PC-9 (cell line): Measurements from ENCODE around the gene HPN. TPM values are rescaled to one million over a fixed set of nuclear protein-coding genes. Genes with fewer than 3 reads are reported as not detected.

Experiments used
- BruUV-seq: library from RNA; stranded (reverse); fragments of 400-500 nt; replicated peaks from 2 replicates; lab custom pipeline; 2021; lab: Mats Ljungman, UMichigan
- CTCF ChIA-PET: fragments of 300-600 bp; sonication (Branson Sonifier 250); formaldehyde crosslinking; loops from one replicate; lab custom pipeline; 2022; ENCODE audit warnings: antibody characterized with exemption; lab: Charles Lee
- POLR2A ChIA-PET: fragments of 300-600 bp; sonication (Branson Sonifier 250); formaldehyde crosslinking; loops from one replicate; lab custom pipeline; 2022; ENCODE audit warnings: antibody characterized with exemption; ENCODE audit not compliant: unreplicated experiment; lab: Charles Lee
- DNase-seq, 2 experiments: peaks; one replicate each; pipeline versions ENCODE4 v3.0.0 to v3.0.0-alpha.2; 2015 to 2022; ENCODE audit warnings: mixed read lengths in 1 of 2
- H2AFZ ChIP-seq: fragments of 200-600 bp; sonication (generic); 2 replicates; pipeline ENCODE4 v1.8.1; 2017; ENCODE audit warnings: antibody characterized with exemption
- H3F3A ChIP-seq: fragments of 200-600 bp; sonication (generic); 2 replicates; pipeline ENCODE4 v1.8.1; 2017; ENCODE audit warnings: antibody characterized with exemption, mild to moderate bottlenecking, low read depth; ENCODE audit not compliant: insufficient read depth
- H3K27ac ChIP-seq: fragments of 200-600 bp; sonication (generic); 2 replicates; pipeline ENCODE4 v1.6.1; 2016; ENCODE audit warnings: mixed run types
- H3K27me3 ChIP-seq: fragments of 200-600 bp; sonication (generic); 2 replicates; pipeline ENCODE4 v1.6.1; 2016; ENCODE audit warnings: low read depth, mixed run types; ENCODE audit not compliant: insufficient read depth
- H3K36me3 ChIP-seq: fragments of 200-600 bp; sonication (generic); 2 replicates; pipeline ENCODE4 v1.6.1; 2016; ENCODE audit warnings: low read depth, mixed run types
- H3K4me1 ChIP-seq: fragments of 200-600 bp; sonication (generic); replicated peaks from 2 replicates; pipeline ENCODE4 v1.6.1; 2016; ENCODE audit warnings: mixed run types; ENCODE audit not compliant: insufficient read depth
- H3K4me2 ChIP-seq: fragments of 200-600 bp; sonication (generic); 2 replicates; pipeline ENCODE4 v1.6.1; 2017; ENCODE audit warnings: mixed run types
- H3K4me3 ChIP-seq: fragments of 200-600 bp; sonication (generic); 2 replicates; pipeline ENCODE4 v1.6.1; 2016; ENCODE audit warnings: mixed run types
- H3K79me2 ChIP-seq: fragments of 200-600 bp; sonication (generic); 2 replicates; pipeline ENCODE4 v1.6.1; 2017; ENCODE audit warnings: low read depth, mixed run types
- H3K9me2 ChIP-seq: fragments of 200-600 bp; sonication (generic); 2 replicates; pipeline ENCODE4 v1.8.1; 2017; ENCODE audit warnings: mild to moderate bottlenecking; ENCODE audit not compliant: insufficient read depth
- H3K9me3 ChIP-seq: fragments of 200-600 bp; sonication (generic); 2 replicates; pipeline ENCODE4 v1.8.1; 2016; ENCODE audit warnings: low read depth; ENCODE audit not compliant: insufficient read depth
- H4K20me1 ChIP-seq: fragments of 200-600 bp; sonication (generic); 2 replicates; pipeline ENCODE4 v1.8.1; 2017; ENCODE audit not compliant: insufficient read depth
- EZH2 ChIP-seq: fragments of 200-600 bp; sonication (generic); IDR thresholded peaks from 2 replicates; pipeline ENCODE4 v1.8.0; 2017; ENCODE audit warnings: antibody characterized with exemption, low read depth
- intact Hi-C: fragments of 100-400 bp; cut with micrococcal nuclease; formaldehyde crosslinking; loops from one replicate; pipeline ENCODE4 v1.10.0; 2022; ENCODE audit not compliant: unreplicated experiment
- total RNA-seq: library from RNA; stranded (reverse); gene quantifications from 2 replicates; pipeline ENCODE4 v1.2.3, GENCODE V29; 2021
- TF ChIP-seq, protein P1 (sequence below): fragments of 200-600 bp; sonication (generic); conservative IDR thresholded peaks from 2 replicates; pipeline ENCODE4 v1.6.1; 2017; ENCODE audit warnings: mixed run types, antibody characterized with exemption, mild to moderate bottlenecking, moderate library complexity

The HPN gene
- total RNA-seq, 1 experiment from 2014 or later = 12.3 TPM

DNA sequence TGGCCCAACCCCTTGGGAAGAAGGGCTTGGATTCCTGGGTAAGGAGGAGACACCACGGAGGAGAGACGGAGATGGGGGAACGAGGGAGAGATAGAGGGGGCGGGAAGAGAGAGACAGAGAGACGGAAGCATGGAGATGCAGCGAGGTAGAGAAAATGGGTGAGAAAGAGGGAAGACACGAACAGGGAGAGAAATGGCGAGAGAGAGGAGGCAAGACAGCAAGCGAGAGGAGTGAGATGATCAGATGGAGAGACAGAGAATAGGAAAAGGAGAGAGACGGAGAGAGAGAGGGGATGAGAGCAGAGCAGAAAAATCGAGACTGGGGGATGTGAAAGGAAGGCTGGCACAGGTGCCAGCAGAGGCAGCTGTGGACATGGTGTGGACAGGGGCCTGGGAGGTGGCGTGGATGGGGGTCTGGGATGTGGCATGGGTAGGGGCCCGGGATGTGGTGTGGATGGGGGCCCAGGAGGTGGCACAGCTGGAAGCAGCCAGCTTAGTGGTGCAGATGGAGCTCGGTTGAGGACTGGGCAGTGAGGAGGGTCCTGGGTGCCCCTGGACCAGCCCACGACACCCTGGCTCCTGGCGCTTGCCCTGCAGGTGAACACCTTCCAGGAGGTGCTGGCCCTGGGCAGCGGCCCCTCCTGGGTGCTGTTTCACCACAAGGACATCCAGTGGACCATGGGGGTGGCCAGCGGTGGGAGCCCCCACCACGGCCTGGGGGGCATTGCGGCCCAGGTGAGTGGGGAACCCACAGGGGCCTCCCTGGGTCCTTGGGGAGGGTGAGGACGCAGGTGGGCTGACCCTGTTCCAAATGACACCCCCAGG, 33.9 kb downstream of the HPN start:
- TF ChIP-seq, protein P1, sequence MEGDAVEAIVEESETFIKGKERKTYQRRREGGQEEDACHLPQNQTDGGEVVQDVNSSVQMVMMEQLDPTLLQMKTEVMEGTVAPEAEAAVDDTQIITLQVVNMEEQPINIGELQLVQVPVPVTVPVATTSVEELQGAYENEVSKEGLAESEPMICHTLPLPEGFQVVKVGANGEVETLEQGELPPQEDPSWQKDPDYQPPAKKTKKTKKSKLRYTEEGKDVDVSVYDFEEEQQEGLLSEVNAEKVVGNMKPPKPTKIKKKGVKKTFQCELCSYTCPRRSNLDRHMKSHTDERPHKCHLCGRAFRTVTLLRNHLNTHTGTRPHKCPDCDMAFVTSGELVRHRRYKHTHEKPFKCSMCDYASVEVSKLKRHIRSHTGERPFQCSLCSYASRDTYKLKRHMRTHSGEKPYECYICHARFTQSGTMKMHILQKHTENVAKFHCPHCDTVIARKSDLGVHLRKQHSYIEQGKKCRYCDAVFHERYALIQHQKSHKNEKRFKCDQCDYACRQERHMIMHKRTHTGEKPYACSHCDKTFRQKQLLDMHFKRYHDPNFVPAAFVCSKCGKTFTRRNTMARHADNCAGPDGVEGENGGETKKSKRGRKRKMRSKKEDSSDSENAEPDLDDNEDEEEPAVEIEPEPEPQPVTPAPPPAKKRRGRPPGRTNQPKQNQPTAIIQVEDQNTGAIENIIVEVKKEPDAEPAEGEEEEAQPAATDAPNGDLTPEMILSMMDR = no peak
- TF ChIP-seq EZH2 = no peak
- no peaks in the 10 kb centered on the region for H3K4me1 ChIP-seq
- CTCF ChIA-PET = no interaction called here
- intact Hi-C loops = no loop called here
- H4K20me1 ChIP-seq = no peaks in the 10 kb centered on the region
- H3K79me2 ChIP-seq = no peaks in the 10 kb centered on the region
- no peak for DNase-seq
- H3K27me3 ChIP-seq = peaks cover 5% of the 10 kb centered on the region; the same call in 1 of the 2 replicates
- H3K4me2 ChIP-seq = no peak overlapping the region
- H2AFZ ChIP-seq = no peak overlapping the region
- no peak overlapping the region for H3K4me3 ChIP-seq
- BruUV-seq = no TSS peak
- POLR2A ChIA-PET = interaction anchor here (0.7 kb wide), 1 partner anchor 142 kb away, joined by 4 read pairs; no protein-coding TSS in a partner anchor
- no peaks in the 10 kb centered on the region for H3K36me3 ChIP-seq
- no peaks in the 10 kb centered on the region for H3K9me3 ChIP-seq
- no peaks in the 10 kb centered on the region for H3K9me2 ChIP-seq
- H3K27ac ChIP-seq = no peak overlapping the region
- no peaks in the 10 kb centered on the region for H3F3A ChIP-seq

DNA sequence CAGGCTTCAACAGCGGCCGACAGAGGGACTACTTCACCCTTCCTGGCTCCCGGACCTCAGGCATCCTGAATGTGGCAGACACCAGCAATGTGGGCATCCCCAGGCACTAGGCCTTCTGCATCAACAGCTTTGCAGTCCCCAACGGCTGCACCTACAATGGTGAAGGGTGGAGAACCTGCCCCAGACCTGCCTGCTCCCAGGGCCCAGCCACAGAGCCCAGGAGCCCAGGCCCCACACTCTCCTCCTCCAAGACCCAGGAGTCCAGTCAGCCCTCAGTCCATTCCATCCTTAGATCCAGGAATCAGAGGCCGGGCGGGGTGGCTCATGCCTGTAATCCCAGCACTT, 34.5 kb downstream of the HPN start:
- Histone ChIP-seq H3K9me2 (no peaks in the 10 kb centered on the region), H3K79me2 (no peaks in the 10 kb centered on the region), H3K4me2 (no peak overlapping the region), H3K4me1 (no peaks in the 10 kb centered on the region), H3K36me3 (no peaks in the 10 kb centered on the region), H3K4me3 (no peak overlapping the region), H3K27me3 (peaks cover 5% of the 10 kb centered on the region; the same call in 1 of the 2 replicates), H4K20me1 (no peaks in the 10 kb centered on the region), H2AFZ (no peak overlapping the region), H3F3A (no peaks in the 10 kb centered on the region), H3K9me3 (no peaks in the 10 kb centered on the region), H3K27ac (no peak overlapping the region)
- DNase-seq = no peak
- intact Hi-C loops = no loop called here
- CTCF ChIA-PET = no interaction called here
- POLR2A ChIA-PET = interaction anchor here (0.7 kb wide), 1 partner anchor 141 kb away, joined by 4 read pairs; no protein-coding TSS in a partner anchor
- no TSS peak for BruUV-seq
- TF ChIP-seq, protein P1 = no peak
- TF ChIP-seq EZH2 = no peak

DNA sequence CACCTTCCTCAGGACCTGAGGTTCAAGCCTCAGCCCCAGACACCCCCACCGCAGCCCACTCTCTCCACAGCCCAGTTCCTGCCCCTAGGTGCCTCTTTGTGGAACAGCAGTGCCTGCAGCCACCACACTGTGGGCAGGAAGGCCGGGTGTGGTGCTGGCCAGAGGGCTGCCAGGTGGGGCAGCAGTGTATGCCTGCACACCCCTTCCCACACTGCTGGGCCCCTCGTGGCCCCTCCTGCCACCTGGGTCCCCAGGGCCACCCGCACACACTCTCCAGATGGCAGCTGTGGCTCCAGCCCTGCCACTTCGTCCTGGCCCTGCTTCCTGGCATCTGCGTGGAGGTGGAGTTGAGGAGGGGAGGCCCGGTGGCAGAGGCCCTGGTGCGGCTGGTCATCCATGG, 35.1 kb downstream of the HPN start:
- no peaks in the 10 kb centered on the region for H3K9me3 ChIP-seq
- H4K20me1 ChIP-seq = no peaks in the 10 kb centered on the region
- H3K27me3 ChIP-seq = peaks cover 5% of the 10 kb centered on the region; the same call in 1 of the 2 replicates
- no peak for DNase-seq
- BruUV-seq = no TSS peak
- H2AFZ ChIP-seq = no peak overlapping the region
- no peak overlapping the region for H3K4me2 ChIP-seq
- no peak overlapping the region for H3K4me3 ChIP-seq
- H3K79me2 ChIP-seq = no peaks in the 10 kb centered on the region
- TF ChIP-seq, protein P1 = no peak
- no peak for TF ChIP-seq EZH2
- POLR2A ChIA-PET = no interaction called here
- no peaks in the 10 kb centered on the region for H3K4me1 ChIP-seq
- no peaks in the 10 kb centered on the region for H3K9me2 ChIP-seq
- no peaks in the 10 kb centered on the region for H3F3A ChIP-seq
- no peak overlapping the region for H3K27ac ChIP-seq
- intact Hi-C loops = no loop called here
- CTCF ChIA-PET = no interaction called here
- no peaks in the 10 kb centered on the region for H3K36me3 ChIP-seq
